GM15510 (cell line): ENCODE results near the gene PI4KA.

Experiments used
- POLR2A ChIP-seq: IDR thresholded peaks from 3 replicates; pipeline ENCODE4 v1.6.1; 2011; ENCODE audit warnings: borderline replicate concordance; ENCODE audit not compliant: insufficient read length; ENCODE audit errors: extremely low read depth

PI4KA gene

DNA sequence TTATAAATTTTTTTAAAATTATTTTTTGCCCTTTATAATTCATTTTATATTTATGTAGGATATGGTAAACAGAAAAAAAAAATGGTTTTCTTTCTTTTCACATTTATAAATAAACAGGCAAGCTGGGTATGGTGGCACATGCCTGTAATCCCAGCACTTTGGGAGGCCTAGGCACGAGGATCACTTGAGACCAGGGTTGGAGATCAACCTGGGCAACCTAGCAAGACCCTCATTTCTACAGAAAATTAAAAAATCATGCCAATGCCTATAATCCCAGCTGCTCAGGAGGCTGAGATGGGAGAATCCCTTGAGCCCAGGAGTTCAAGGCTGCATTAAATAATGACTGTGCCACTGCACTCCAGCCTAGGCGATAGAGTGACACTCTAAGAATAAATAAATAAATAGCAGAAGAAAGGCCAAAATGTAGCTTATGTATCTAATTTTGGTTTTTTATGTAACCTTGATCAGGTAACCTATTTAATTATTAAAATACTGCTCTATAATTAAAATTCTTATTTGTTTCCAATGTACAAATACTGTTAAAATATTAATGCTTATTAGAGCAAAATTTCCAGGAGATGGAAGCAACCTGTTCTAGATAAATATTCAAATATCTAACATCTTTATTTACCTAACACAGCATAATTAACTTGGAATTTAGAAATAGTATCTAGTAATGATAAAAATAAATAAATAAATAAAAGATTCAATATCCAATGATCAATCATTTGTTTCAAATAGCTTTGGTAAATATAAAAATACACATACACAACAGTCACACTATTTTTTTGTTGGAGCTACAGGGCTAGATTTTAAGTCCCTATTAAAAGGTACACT, 21.4 kb downstream of the PI4KA start:
- no peak for TF ChIP-seq POLR2A

DNA sequence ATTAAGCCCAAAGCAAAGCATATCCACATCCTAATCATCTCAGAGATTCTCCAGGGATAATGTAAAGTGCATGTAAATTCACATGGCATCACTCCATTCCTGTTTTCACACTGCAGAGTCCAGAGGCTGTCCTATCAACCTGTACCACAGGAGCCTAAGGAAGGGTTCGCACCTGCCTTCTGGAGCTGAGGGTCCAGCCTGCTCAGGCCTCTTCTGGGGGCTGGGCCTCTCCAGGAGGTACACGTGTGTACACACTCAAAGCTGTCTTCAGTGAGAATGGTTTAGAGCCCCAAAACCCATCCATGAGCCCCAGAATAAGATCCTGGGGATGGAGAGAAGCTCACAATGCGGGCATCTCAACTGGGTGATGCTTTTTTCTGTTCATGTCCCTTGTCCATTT, 23.9 kb downstream of the PI4KA start:
- no peak for TF ChIP-seq POLR2A

DNA sequence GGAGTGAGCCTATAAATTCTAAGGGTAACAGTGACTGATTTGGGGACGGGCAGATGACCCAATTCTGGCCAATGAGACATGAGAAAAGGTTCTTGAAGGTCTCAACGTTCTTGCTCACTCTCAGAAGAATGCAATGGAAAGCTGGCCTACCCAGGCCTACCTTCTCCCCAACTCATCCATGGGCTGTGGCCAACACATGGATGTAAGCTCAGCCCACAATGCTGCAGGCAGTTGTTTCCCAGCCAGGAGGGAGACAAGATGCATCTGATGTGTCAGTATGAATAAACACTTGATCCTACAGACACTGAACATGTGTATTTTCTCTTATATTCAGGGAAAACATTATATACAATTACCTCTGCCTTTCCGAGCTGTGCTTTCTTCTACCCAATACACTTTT, 24.4 kb downstream of the PI4KA start:
- no peak for TF ChIP-seq POLR2A

DNA sequence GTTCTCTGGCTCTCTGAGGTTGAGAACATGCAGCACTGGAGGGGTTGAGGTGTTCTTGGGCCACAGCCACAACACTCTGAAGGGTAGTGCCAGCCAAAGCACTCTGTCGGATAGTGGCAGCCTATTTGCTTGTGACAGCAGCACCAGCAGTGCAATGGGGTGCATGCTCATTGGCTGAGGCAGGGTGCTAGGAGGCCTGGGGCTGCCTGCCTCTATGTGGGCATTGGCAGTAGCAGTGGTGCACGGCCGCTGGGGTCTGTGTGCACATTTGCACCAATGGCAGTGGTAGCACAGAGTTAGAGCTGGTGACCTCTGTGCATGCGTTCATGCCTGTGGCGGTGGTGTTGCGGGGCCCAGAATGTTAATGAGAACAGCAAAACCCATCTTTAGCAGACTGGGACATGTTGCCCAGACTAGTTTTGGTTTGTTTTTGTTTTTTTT, 25.4 kb downstream of the PI4KA start:
- TF ChIP-seq POLR2A: no peak

DNA sequence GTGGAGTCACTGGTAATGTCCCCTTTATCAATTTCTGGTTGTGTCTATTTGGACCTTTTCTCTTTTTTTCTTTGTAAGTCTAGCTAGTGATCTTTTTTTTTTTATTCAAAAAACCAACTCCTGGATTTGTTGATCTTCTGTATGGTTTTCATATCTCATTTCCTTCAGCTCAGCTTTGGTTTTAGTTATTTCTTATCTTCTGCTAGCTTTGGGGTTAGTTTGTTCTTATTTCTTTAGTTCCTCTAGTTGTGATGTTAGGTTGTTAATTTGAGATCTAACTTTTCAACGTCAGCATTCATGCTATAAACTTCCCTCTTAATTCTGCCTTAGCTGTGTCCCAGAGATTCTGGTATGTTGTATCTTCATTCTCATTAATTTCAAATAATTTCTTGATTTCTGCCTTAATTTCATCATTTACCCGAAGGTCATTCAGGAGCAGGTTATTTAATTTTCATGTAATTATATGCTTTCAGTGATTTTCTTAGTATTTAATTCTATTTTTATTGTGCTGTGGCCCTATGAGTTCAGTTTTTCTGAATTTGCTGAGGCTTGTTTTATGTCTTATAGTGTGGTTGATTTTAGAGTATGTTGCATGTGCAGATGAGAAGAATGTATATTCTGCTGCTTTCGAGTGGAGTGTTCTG, 29.0 kb downstream of the PI4KA start:
- TF ChIP-seq POLR2A: no peak

DNA sequence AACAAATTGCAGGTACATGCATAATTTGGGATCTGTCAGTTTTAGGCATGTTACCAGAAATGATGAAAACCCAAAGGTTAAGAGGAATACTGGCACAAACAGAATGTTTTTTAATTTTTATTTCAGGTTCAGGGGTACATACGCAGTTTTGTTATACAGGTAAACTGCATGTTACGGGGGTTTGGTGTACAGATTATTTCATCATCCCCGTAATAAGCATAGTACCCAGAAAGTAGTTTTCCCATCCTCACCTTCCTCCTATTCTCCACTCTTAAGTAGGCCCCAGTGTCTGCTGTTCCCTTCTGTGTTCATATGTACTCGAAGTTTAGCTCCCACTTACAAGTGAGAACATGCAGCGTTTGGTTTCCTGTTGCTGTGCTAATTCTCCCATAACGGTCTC, 33.0 kb downstream of the PI4KA start:
- TF ChIP-seq POLR2A: no peak

DNA sequence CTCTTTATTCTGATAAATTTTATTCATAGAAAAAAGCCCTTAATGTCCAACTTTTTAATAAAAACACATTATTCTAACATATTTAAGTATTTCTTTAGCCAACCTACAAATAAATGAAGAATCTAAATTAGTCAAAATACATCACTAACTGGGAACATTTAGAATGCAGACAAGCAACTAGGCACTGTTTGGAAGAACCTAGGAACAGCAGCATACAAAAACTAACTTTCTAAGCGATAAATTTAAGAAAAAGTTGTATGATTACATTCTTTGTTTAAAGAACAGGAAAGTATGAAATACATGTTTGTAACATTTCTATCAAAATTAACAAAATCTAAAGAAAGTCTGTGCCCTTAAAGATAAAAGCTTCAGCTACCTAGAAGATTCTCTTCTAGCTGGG, 35.3 kb downstream of the PI4KA start:
- no peak for TF ChIP-seq POLR2A

DNA sequence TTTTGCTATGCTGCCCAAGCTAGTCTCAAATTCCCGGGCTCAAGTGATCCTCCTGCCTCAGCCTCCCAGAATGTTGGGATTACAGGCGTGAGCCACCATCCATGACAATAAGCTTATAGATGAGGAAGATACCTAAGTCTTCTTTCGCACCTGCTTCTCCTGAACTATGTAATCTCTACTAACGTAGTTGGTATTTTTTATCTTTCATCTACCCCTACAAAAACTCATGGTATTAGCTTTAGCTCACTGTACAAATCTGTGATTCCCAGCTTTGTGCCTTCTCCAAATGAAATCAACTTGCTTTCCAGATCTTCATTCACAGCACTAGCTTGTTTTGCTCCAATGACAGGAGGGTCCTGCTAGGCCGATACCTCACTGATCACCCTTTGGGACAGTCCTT, 36.4 kb downstream of the PI4KA start:
- TF ChIP-seq POLR2A: no peak

DNA sequence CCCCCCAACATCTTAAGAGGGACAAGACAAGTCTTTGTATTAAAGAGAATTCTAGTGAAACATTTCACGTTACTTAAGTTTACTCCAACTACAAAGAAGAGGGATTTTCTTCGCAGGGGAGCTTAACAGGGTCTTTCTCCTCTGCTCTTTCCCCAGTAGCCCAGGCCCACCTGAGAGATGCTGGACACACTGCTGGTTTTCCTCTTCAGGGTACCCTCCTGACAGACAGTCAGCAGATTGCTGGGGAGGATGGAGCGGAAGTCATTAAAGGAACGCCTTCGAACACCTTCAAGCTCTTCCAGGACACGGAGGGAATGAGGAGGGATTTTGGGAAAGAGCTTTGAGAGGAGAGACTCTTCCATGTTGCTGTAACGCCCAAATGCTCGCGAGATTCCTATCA, 39.1 kb downstream of the PI4KA start:
- no peak for TF ChIP-seq POLR2A

DNA sequence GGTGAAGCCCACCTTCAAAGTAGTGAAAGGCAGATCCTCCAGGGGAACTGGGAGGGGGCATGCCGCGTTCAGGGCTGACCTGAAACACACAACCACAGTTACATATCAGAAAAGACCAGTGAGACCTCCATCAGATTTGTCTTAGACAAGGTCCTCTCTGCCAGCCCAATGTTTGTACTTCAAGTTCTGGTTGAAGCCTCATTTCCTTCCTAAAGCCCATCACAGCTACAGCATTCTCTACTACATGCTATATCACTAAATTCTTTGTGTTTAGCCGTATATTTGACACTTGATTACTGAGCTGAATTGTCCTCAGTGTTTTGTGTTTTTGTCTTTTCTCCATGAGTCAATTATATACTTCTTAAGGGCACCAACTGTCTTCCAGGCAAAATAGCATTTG, 40.1 kb downstream of the PI4KA start:
- TF ChIP-seq POLR2A: no peak

DNA sequence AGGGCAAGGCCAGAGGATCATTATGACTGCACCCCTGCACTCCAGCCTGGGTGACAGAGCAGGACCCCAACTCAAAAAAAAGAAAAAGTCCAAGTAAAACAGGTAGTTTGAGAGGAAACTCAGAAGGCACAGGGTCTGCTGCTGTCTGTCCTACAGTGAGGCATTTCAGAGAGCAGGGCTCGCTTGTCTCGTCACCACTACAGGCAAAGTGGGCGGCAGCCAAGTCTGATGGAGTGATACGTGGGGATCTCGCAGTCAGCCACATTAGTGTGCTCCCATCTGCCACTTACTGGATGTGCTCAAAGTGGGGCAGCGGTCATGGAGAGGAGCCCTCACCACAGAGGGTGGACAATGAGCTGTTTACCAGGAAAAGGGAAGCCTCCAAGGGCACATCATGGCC, 42.1 kb downstream of the PI4KA start:
- no peak for TF ChIP-seq POLR2A

DNA sequence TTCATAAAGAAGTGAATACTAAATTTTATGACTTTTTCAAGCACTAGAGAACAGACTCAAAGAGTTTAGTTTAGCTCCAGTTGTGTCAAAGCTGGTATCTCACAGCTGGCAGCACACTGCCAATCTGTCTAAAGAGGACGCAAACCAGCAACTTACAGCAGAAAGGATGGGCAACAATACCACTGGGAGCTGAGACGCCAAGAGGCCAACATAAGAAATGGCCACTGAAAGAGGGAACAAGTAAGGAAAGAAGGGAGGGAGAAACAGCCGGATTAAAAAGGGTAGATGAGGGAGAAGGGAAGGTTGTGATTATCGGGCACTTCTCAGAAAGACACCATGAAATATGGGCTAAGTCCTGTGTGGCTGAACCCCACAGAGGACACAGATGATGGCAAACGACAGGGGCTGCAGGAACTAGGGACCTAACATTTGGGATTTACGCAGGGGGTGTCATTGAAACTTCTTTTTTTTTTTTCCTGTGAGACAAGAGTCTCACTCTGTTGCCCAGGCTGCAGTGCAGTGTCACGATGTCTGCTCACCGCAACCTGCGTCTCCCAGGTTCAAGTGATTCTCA, 43.0 kb downstream of the PI4KA start:
- TF ChIP-seq POLR2A: no peak

DNA sequence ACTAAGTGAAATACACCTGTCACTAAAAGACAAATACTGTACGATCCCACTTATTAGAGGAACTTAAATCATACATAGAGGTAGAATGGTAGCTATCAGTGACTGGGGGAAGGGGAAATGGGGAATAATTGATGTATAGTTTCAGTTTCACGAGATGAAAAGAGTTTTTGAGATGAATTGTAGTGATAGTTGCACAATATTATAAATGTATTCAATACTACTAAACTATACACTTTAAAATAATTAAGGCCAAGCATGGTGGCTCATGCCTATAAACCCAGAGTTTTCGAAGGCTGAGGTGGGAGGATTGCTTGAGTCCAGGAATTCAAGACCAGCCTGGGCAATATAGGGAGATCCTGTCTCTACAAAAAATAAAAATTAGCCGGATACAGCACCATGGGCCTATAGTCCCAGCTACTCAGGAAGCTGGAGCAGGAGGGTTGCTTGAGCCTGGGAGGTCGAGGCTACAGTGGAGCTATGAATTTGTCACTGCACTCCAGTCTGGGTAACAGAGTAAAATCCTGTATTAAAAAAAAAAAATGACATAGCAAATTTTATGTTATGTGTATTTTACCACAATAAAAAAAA, 44.3 kb downstream of the PI4KA start:
- no peak for TF ChIP-seq POLR2A

DNA sequence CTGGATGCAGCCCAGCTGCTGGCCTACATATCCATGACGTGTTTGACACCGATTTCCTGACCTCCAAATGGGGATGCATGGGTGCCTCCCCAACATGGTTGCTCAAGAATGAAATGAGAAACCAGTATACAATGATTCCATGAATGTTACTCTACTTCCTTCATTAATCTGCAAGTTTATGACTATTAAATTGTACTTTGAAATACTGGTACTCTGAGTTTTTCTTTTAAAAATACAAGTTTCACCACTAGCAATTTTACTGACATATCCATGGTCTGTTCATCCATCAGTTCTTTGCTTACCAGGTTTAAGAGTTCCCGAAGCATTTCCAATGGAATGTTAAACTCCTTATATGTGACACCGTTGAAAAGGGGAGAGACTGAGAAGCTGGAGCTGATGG, 45.6 kb downstream of the PI4KA start:
- TF ChIP-seq POLR2A: no peak

DNA sequence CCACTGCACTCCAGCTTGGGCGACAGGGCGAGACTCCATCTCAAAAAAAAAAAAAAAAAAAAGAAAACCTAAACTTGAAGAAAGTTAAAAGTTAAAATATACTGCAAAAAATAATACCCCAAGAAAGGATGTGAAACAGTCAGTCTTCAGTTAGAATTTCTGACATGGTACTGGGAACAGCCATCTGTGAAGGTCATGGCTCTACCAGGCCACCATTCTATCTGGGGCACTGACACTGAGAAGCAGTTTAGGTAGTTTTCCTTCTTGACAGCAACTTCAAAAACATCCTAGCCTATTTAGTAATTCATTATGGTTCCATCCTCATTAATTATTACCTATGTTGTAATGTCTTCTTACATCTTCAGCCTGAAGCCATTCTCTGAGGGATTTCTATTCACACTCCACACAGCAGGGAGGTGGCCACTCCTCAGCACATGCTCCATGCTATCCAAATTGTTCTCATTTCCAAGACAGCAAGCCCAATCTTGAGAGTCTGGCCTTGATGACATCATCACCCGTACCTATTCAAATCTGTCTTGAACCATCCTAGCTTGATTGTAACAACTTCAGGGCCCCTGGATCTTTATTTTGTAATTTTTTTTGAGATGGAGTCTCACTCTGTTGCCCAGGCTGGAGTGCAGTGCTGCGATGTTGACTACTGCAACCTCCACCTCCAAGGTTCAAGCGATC, 46.5 kb downstream of the PI4KA start:
- TF ChIP-seq POLR2A: no peak
